T-helper 1 cell treated with Interleukin-12 subunit alpha and Interleukin-12 subunit beta and Interleukin-4 antibody, amounts not matched to agents 30 ng/mL and 1 ng/mL, for 36 hours (primary cell): ENCODE results near the gene CDK5. TPM values are rescaled to one million over a fixed set of nuclear protein-coding genes. Genes with fewer than 3 reads are reported as not detected.

Source experiments
- intact Hi-C: fragments of 100-400 bp; cut with micrococcal nuclease; formaldehyde crosslinking; loops from one replicate; pipeline ENCODE4 v1.15.1; 2024
- total RNA-seq: library from RNA; stranded (reverse); gene quantifications from 2 replicates; pipeline ENCODE4 v1.2.3, GENCODE V29; 2022

Gene CDK5
- total RNA-seq, 1 donor from 2014 or later, result 20.0 TPM

DNA sequence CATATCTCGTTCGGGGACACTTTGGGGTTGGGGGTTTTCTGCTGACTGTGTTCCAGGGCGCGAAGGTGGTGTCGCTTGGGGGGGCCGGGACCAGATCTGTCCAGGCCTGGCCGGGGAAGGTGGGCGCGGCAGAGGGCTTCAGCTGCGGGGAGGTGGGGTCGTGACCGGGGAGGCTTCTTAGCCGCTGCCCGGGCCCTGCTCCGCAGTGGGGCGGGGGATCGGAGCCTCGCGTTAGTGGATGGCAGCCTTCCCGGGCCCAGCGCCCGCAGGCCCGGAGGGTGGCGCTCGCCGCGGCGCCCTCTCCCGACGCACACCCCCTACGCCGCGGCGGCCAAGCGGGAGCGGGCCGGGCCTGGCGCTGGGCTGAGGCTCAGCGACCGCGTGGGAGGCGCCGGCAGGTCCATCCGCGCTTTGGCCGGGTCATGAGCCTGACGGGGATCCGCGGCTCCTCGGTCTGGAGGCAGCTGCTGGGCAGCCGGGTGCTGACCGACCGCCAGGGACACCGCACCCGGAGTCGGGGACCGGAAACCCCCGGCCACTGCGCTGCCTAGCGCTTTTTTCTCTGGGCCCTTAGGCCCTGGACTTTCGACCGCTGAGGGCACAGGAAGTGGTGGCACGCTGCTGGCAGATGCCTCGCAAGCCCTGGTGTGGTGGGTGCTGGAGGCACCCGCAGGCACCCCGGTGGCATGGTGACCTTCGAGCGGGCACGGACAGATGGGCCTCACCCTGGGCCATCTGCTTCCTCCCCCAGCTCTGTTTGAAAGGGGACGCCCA lies 29.7 kb upstream of the CDK5 start:
- intact Hi-C loops, result loop anchor here (1.0 to 10.0 kb wide), 5 partner anchors 24 to 1893 kb away; partner anchors contain the start of genes CHPF2, ZNF282 and ZNF775

DNA sequence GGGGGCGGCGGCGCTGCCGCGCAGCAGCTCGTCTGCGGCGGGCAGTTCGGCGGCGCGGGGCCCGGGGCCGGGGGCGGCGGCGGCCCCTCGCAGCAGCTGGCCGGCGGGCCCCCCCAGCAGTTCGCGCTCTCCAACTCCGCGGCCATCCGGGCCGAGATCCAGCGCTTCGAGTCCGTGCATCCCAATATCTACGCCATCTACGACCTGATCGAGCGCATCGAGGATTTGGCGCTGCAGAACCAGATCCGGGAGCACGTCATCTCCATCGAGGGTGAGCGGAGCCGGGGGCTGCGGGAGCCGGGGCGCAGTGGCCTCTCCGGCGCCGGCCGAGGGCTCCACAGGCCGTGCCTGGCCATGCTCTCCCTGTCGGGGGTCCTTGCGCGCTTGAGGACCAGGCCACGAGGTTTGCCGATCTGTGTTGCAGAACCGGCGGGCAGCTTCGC lies 29.1 kb upstream of the CDK5 start:
- intact Hi-C loops, result loop anchor here (1.0 to 10.0 kb wide), 5 partner anchors 24 to 1892 kb away; partner anchors contain the start of genes CHPF2, ZNF282 and ZNF775

DNA sequence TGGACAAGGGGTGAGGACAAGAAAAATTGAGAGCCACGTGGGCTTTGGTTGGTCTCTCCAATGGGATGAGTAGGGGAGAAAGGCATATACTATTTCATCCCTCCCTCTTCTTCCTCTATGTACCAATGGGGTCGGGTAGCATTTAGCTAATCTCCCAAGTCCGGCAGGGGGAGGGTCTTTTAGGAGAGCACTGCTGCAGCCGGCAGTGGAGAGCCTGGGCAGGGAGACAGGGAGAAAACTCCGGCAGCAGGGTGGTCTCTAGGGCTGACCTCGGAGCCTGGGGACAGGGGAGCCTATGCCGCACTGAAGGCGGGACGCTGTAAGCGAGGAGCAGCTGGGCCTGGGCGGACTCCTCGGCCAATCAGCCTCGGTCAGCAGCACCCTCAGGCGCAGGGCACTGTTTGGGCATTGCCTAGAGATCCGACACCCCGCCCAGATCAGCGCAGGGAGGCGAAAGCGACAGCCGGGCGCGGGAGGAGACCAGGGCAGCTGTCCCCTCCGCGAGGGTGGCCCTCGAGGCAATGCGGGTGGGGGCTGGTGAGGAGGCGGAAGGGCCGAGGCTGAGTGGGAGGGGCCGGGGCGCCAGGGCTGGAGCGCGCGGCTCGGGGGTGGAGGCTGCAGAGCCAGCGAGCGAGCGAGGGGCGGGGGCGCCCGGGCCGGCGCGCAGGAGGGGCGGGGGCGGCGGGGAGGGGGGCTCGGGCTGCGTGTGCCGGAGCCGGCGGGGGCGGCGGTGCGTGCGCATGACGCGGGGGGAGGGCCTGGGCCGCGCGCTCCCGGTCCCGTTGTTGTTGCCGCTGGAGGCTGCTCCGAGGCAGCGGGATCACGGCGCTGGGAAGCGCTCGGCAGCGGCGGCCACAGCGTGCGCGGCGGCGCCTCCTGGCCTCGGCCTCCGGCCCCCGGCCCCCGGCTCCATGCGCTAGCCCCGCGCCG lies 28.3 kb upstream of the CDK5 start, which contains the start of gene AGAP3:
TSS of gene AGAP3 (plus strand) at position 785 of the 930 bp plus-strand sequence. CDS start 267 bp downstream, outside the sequence.
- intact Hi-C loops, result loop anchor here (10.0 kb wide), 2 partner anchors 711 to 1891 kb away; partner anchors contain the start of genes ZNF282 and ZNF775

DNA sequence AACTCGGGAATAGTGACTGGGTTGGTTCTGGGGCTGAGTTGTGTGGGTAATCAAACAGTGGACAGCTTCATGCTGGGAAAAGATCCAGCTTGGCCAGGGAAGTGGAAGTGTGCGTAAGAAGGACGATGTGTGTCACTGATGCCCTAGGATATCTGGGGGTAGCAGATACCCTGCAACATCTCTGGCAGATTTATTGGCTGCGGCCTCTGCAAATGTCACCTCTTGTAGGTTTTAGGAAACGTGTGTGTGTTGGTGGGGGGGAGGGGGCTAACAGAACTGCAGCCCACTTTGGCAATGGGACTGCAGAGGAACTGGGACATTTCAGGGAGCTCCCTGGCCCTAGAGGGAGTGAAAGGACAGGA lies 27.6 kb upstream of the CDK5 start:
- intact Hi-C loops, result loop anchor here (10.0 kb wide), 2 partner anchors 711 to 1891 kb away; partner anchors contain the start of genes ZNF282 and ZNF775

DNA sequence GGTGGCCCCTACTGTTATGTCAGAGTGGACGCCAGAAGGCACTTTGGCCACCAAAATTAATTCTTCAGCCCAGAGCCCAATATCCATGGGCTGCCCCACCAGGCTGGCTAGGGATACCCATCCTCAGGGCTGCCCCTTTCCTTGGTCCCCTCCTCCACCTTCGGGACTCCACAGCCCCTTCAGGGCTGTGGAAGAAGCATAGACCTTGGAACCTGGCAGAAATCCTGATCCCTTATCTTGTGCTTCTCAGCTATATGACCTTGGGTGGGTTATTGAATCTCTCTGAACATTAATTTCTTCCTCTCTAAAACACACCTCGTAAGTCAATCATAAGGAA lies 26.1 kb upstream of the CDK5 start:
- intact Hi-C loops, result loop anchor here (1.0 to 10.0 kb wide), 9 partner anchors 55 to 1889 kb away; partner anchors contain the start of genes ABCB8, ABCF2, ACTR3C and ATP6V0E2

DNA sequence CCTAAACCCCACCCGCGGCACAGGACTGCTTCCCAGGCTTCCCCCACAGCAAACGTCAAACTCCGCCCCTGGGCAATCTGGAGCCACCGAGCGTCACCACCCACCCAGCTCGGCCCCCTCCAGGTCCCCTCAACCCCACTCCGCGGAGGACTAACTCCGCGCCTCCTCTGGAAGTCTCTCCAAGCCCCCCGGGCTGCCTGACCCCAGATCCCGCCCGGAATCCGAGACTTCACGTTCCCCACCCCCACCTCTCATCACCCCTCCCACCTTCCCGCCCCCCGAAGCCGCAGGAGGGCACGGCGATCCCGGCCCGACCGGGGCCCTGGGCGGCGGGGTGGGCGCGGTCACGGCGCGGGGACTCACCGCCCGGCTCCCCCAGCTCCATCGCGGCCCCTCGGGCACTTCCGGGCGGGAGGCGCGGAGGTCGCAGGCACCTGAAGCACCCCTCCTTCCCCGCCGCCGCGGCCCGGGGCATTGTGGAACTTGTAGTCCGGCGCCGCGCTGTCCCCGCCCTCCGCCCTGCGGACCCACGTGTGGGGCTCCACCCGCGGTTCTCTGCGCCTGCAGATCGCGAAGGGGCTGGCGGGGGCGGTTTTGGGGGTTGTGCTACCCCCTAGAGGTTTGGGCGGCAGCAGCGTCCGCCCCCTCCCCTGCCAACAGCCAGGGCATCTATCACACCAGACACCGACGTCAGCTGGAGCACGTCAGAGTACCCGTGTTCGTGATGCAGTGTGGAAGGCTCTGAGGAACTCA lies 25.6 kb upstream of the CDK5 start, which contains the start of gene TMUB1:
TSS of gene TMUB1 (minus strand) at position 423 of the 753 bp plus-strand sequence. CDS start 930 bp downstream, outside the sequence.
- intact Hi-C loops, result loop anchor here (1.0 to 10.0 kb wide), 9 partner anchors 55 to 1888 kb away; partner anchors contain the start of genes ABCB8, ABCF2, ACTR3C and ATP6V0E2

DNA sequence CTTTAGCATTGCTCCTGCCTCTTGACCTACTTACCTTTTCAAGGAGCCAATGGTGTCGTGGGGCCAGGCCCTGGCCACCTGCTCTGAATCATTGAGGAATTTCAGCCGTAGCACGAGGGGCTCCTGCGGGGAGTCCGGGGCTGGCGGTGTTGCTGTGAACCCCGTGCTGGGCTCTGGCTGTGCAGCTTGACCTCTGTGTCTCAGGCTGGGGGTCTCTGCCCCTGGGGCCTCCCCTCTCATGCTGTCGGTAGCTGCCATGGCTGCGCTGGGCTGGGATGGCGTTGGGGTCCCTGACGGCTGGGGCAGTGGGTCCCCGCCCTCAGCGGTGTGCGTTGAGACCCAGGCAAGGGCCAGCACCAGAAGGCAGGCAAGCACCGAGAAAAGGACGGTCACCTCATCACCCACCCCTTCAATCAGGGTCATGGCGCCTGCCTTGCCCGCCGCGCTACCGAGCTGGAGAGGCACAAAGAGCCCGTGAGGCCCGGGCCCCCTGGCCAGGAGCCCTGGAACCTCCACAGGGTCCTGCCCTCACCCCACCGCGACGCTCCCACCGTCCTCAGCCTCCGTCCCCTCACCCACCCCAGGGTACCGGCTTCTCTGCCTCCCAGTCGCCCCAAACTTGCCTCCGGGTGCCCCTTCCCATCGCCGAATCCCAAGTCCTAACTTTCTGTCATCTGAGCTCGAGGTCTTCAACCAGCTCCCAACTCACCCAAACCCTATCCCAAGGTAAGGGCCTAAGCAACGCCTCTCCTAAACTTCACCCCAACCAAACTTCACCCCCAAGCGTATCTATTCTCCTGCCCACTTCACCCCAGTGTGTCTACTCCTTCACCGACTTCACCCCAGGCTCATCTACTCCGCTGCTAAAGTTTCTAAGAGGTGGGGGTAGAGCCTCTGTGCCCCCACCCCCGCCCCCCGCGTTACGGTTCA lies 24.7 kb upstream of the CDK5 start:
- intact Hi-C loops, result loop anchor here (1.0 to 10.0 kb wide), 9 partner anchors 54 to 1888 kb away; partner anchors contain the start of genes ABCB8, ABCF2, ACTR3C and ATP6V0E2

DNA sequence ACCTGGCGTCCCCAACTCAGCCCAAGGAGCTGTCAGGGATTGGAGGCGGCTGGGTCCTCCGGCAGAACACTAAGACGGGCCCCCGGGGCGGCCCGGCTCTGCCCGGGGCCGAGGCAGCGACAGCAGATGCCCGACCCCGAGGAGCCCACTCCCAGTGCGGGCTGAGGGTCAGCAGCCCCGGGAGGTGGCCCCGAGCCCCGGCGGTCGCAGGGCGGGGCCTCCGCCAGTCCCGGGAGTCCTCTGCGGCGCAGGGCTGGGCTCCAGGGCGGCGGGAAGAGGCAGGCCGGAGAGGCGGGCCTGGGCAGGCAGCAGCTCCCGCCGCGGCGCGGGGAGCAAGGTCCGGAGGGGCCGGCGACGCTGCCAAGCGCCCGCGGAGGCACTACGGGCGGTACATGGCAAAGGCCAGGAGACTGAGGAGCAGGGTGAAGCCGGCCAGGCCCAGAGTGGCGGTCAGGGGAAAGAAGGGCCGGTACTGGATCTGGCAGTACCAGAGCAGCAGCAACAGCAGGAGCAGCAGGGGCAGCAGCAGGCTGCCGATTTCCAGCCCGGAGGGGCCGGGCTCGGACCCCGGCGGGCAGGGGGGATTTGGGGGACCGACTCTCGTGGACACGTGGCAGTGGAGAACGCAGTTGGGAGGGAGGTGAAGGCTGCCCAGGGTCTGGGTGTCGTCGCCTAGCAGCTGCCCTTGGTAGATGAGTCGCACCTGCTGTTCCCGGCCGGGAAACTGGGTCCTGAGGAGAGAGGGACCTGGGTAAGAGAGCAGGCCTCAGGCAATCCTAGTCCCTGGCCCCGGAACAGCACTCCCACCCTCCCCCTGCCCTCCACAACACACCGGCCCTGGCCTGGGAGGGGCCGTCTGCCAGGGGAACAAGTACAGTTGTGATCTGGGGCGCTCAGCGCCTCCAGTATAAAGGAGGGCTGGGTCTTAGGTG lies 23.7 kb upstream of the CDK5 start:
- intact Hi-C loops, result loop anchor here (5.0 to 10.0 kb wide), 4 partner anchors 707 to 1887 kb away; partner anchors contain the start of genes ACTR3C, LRRC61, ZNF282 and ZNF467

DNA sequence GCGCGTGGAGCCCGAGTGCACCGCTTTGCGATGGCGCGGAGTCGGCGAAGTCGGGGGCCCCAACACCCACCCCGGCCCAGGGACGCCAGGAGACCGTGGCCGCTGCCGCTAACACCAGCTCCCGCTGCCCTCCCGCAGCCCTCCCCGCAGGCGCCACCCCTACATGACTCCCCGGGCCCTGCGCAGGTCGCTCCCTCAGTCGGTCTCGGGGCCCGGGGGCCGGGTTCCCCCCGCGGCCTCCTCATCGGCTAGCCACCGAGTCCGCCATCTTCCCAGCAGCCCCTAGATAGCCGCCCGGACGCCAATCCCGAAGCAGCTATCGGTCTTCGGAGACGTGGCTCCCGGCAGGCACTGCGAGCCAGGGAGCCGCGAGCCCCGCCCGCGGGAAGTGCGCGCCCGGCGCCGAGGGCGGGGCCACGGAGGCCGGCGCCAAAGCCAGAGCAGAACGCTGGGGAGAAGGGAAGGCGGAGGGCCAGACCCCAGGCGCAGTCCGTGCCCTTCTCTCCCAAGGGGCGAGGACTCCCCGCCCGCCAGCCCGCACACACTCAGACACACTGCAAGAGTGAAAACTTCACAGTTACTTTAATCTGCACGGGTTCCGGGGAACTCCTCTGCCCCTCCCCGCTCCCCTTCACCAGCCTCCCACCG lies 22.9 kb upstream of the CDK5 start, which contains the start of gene FASTK:
TSS of gene FASTK (minus strand) at position 288 of the 648 bp plus-strand sequence. CDS start at position 245, 43 bp downstream.
- intact Hi-C loops, result loop anchor here (1.0 to 10.0 kb wide), 8 partner anchors 22 to 1886 kb away; partner anchors contain the start of genes ACTR3C, LRRC61, ZNF282 and ZNF467

DNA sequence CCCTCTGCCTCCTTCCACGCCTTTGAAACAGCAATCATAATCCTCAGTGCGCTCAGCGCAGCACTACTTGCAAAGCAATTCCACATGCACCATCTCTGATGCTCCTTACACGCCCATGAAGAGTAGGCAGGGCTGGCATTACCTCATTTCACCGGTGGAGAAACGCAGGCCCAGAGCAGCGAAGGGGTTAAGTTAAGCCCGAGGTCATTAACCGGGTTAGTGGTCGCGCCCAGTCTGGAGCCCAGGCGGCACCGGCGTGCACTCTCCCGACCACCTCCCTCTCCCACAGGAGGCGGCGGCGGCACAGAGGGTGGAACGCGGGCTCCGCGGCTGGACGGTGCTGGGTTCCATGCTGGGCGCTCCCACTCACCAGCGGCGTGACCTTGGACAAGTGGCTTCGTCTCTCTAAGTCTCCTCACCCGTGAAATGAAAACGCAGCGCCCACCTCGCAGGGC lies 22.4 kb upstream of the CDK5 start:
- intact Hi-C loops, result loop anchor here (1.0 to 10.0 kb wide), 8 partner anchors 22 to 1885 kb away; partner anchors contain the start of genes ACTR3C, LRRC61, ZNF282 and ZNF467

DNA sequence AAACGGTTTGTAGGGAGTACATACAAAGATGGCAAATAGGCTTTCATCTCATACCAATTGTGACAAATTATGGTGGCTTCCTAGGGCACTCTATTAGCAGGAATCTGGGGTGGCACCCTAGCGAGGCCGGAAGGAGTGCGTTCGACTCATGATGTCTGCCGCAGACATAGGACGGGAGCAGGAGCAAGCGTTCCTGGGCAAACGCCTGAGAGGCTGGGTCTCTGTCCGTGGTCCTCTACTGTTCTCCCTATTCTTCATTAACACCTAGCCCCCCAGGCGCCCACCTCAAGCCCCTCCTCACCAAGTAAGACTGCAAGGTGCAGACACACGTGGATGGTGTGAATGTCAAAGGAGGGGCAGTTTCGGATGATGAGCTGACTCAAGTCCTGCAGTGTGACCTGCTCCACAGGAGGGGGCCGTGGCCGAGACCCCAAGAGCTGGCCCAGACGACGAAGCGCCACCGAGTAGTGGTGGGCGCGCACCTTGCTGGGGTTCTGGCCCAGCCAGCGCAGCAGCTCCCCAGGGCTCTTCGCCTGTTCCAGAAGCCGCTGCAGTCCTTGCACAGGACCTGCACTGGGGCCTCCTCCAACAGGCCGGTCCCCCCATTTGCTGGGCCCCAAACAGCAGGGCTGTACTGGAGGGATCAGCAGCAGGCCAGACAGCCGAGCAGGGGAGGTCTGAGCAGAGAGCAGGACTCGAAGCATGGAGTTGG lies 21.7 kb upstream of the CDK5 start:
- intact Hi-C loops, result no loop called here

DNA sequence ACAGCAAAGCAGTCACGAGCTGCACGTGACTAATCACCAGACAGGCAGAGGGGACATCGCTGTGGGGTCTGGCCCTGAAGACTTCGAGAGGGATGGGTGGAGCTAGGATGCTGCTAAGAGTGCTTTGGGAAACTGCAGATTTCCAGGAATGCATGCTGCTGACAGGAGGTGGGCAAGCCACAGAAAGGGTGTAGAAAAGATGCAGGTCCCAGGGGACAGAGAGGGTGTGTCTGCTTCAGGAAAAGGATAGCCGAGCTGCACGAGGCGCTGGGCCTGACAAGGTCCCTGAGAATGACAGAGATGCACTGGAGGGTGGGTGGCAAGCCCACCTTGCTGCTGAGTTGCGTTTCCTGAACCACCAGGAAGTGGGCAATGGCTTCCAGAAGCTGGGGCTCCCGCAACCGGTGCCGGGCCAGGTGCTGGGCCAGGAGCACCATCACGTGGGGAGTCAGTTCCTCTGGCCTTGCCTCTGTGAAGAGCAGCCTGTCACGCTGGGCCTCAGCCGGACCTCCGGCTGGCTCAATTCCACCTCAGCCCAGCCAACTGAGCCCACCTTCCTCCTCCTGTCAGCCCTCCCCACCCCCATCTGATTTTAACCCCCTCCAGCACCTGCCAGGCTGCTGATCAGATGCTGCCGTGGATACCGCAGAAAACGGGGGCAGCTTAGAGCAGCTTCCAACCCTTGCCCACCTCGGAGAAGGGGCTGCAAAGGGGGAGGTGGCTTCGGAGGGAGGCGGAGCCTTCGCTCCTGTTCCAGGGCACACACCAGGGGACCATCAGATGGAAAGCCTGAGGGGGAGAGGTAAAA lies 20.7 kb upstream of the CDK5 start:
- intact Hi-C loops, result no loop called here

DNA sequence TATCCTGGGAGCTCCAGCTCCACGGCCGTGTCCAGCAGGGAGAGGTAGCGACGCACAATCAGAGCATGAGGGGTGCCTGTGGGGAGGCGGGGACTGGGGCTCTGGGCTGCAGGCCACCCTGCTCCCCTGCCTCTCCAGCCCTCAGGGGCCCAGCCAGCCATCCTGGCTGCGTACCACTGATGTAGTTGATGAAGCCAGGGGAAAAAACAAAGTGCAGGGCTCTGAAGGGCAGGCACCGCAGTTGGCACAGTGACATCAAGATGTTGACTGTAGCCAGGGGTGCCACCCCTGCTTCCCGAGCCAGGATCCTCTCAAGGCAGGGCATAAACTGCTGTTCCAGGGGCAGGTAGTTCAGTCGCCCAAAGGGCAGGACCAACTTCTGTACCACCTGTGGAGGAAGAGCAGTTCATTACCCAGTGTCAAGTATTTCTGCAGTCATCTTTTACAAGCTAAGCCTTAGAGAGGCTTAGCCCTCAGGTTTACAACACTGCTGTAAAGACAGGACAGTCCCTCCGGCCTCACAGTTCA lies 20.1 kb upstream of the CDK5 start:
- intact Hi-C loops, result no loop called here

DNA sequence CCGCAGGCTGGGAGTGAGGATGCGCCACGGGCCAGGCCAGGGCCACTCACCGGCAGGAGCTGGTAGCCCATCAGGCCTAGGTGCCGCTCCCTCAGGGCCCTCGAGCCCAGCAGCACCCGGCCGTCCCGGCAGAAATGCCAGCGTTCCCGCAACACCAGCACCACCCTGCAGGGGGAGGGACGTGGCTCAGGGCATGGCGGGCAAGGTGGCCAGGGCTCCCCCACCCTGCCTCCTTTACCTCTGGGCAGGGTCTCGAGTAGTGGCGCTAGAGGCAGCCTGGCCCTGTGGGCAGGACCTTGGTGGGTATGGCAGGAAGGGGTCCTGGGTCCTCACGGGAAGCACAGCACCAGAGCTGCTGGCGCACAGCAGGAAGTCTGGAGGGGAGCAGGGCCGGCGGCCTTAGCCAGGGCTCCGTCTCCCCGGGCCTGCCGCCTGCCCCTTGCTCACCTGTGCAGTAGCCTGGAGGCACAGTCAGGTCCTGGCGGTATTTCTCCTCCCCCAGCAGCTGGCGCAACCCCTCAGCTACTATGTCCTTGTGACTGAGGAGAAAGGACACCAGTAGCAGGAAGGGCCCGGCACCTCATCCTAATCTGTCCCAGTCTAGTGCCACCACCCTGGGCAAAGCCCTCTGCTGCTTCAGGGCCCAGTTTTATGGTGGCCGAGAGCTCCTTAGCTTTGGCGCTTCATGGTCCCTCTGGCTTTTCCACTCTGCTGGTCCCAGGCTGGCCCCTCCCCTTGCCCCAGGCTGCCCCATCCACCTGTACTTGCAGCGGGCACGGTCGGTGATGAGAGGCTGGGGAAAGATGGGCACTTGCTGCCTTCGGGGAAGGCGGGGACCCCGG lies 19.4 kb upstream of the CDK5 start:
- intact Hi-C loops, result no loop called here
